GM12878 (cell line): ENCODE results near the gene FAM229A. TPM values are rescaled to one million over a fixed set of nuclear protein-coding genes. Genes with fewer than 3 reads are reported as not detected.

Source experiments
- ATAC-seq: fragments of 200-7000 bp; cut with Tn5 transposase; 3 replicates; pipeline ENCODE4 v1.9.1; 2020; ENCODE audit warnings: mild to moderate bottlenecking, moderate library complexity
- BruUV-seq: library from RNA; stranded (reverse); fragments of 400-500 nt; replicated peaks from 2 replicates; lab custom pipeline; 2021; lab: Mats Ljungman, UMichigan
- CTCF ChIA-PET: fragments of 300-600 bp; sonication (Branson Sonifier 250); formaldehyde crosslinking; extraction: SDS; loops from one replicate; lab custom pipeline; 2021; ENCODE audit warnings: inconsistent platforms; lab: Yijun Ruan, JAX
- POLR2A ChIA-PET: fragments of 350-600 bp; formaldehyde crosslinking; extraction: SDS; loops from one replicate; lab custom pipeline; 2021; ENCODE audit warnings: inconsistent platforms; lab: Charles Lee
- RAD21 ChIA-PET: fragments of 300-600 bp; sonication (Branson Sonifier 250); formaldehyde crosslinking; loops from one replicate; lab custom pipeline; 2023; ENCODE audit warnings: antibody characterized with exemption; ENCODE audit not compliant: unreplicated experiment; lab: Charles Lee
- SMC1A ChIA-PET: fragments of 300-600 bp; sonication (Branson Sonifier 250); formaldehyde crosslinking; loops from one replicate; lab custom pipeline; 2023; ENCODE audit not compliant: unreplicated experiment, uncharacterized antibody; lab: Charles Lee
- DNase-seq: peaks from one replicate; pipeline ENCODE4 v3.0.0-alpha.2; 2011; ENCODE audit warnings: low read depth, low spot score
- FAIRE-seq: peaks from 3 replicates; lab custom pipeline; 2011; peaks lifted over from hg19 to GRCh38; lab: Jason Lieb, UNC
- H2AFZ ChIP-seq: 2 replicates; pipeline ENCODE4 v1.6.0; 2011; ENCODE audit warnings: low read depth, low read length, control low read depth; ENCODE audit not compliant: control insufficient read depth
- H3K27ac ChIP-seq: 2 replicates; pipeline ENCODE4 v1.5.1; 2011; ENCODE audit warnings: control low read depth; ENCODE audit not compliant: control insufficient read depth, insufficient read depth
- H3K27me3 ChIP-seq, 2 experiments: replicated peaks in 1 of 2; 2 replicates each; pipeline versions ENCODE4 v1.6.0 to v1.6.1; 2011; ENCODE audit warnings: low read length in 1 of 2; ENCODE audit not compliant: control insufficient read depth in 2 of 2, insufficient read depth in 2 of 2
- H3K36me3 ChIP-seq, 2 experiments: 2 replicates each; pipeline ENCODE4 v1.5.1; 2011; ENCODE audit warnings: low read length in 1 of 2; ENCODE audit not compliant: control insufficient read depth in 2 of 2, insufficient read depth in 2 of 2
- H3K4me1 ChIP-seq: 2 replicates; pipeline ENCODE4 v1.6.1; 2011; ENCODE audit warnings: mild to moderate bottlenecking, low read length, moderate library complexity, mixed read lengths; ENCODE audit not compliant: control insufficient read depth, insufficient read depth
- H3K4me2 ChIP-seq: 2 replicates; pipeline ENCODE4 v1.6.0; 2011; ENCODE audit warnings: control low read depth; ENCODE audit not compliant: control insufficient read depth, insufficient read depth
- H3K4me3 ChIP-seq: fragments of 200-600 bp; sonication (generic); 2 replicates; pipeline ENCODE4 v1.5.1; 2016
- H3K79me2 ChIP-seq: 2 replicates; pipeline ENCODE4 v1.6.0; 2011; ENCODE audit warnings: low read length; ENCODE audit not compliant: control insufficient read depth, insufficient read depth
- H3K9ac ChIP-seq: 2 replicates; pipeline ENCODE4 v1.8.0; 2011; ENCODE audit warnings: low read length, control low read depth, mixed read lengths; ENCODE audit not compliant: control insufficient read depth, insufficient read depth
- H3K9me3 ChIP-seq: replicated peaks from 3 replicates; pipeline ENCODE4 v1.5.1; 2011; ENCODE audit warnings: mild to moderate bottlenecking, low read length; ENCODE audit not compliant: control insufficient read depth, insufficient read depth
- H4K20me1 ChIP-seq: 2 replicates; pipeline ENCODE4 v1.6.0; 2011; ENCODE audit not compliant: control insufficient read depth, insufficient read depth
- BCL11A ChIP-seq: IDR thresholded peaks from 2 replicates; pipeline ENCODE4 v1.6.1; 2011; ENCODE audit warnings: low read depth, low read length
- CEBPB ChIP-seq, 2 experiments: fragments of 150-350 bp in 1 of 2; IDR thresholded peaks; 2 replicates each; pipeline ENCODE4 v1.6.1; 2012 to 2014; ENCODE audit warnings: low read depth in 2 of 2, low read length in 2 of 2, borderline replicate concordance in 1 of 2, inconsistent platforms in 1 of 2
- NR2C2 ChIP-seq: IDR thresholded peaks from 2 replicates; pipeline ENCODE4 v1.6.1; 2011; ENCODE audit warnings: borderline replicate concordance, low read depth; ENCODE audit not compliant: control insufficient read depth, insufficient read length
- POU2F2 ChIP-seq: IDR thresholded peaks from 3 replicates; pipeline ENCODE4 v1.6.1; 2011; ENCODE audit warnings: low read depth, mild to moderate bottlenecking, low read length, borderline replicate concordance
- SPI1 ChIP-seq: IDR thresholded peaks from 2 replicates; pipeline ENCODE4 v1.6.1; 2011; ENCODE audit warnings: low read depth, mild to moderate bottlenecking, low read length, moderate library complexity, borderline replicate concordance; ENCODE audit not compliant: insufficient read depth
- YBX1 ChIP-seq: fragments of 450-650 bp; IDR thresholded peaks from 2 replicates; pipeline ENCODE4 v1.6.1; 2016; ENCODE audit warnings: antibody characterized with exemption
- WGBS: methylation state at CpG from one replicate; pipeline ENCODE4 v1.1.6; 2016; ENCODE audit warnings: low lambda C conversion rate; ENCODE audit not compliant: insufficient replicate concordance, insufficient coverage; ENCODE audit errors: missing lambda C conversion rate; 5-methylcytosine and 5-hydroxymethylcytosine counted together
- in situ Hi-C: fragments of 300-500 bp; cut with MboI; formaldehyde crosslinking; loops from 9 replicates; pipeline ENCODE4 v1.14.3; 2018; ENCODE audit warnings: mixed read lengths
- intact Hi-C: fragments of 100-400 bp; cut with micrococcal nuclease; formaldehyde crosslinking; loops from one replicate; pipeline ENCODE4 v1.14.2; 2022; ENCODE audit not compliant: unreplicated experiment
- polyA plus RNA-seq, 11 experiments: library from polyadenylated mRNA; depleted of rRNA in 4 of 11; unstranded in 6 of 11; stranded (reverse) in 5 of 11; fragments of >200 nt; fragmentation: Nextera tagmentation in 4 of 11; fragmentation: Illumina TruSeq in 1 of 11; extraction: Ambion mirVana in 4 of 11; extraction: Trizol in 1 of 11; gene quantifications; 1 replicate in 1 of 11; 2 replicates in 10 of 11; pipeline versions ENCODE4 v1.2.1 to v1.2.3, GENCODE V29; 2011 to 2016; ENCODE audit warnings: inconsistent platforms in 2 of 11, missing spikeins in 2 of 11, low read depth in 1 of 11
- total RNA-seq, 4 experiments: library from RNA; depleted of rRNA in 3 of 4; stranded (reverse); fragments of >200 nt in 3 of 4; fragmentation: Illumina TruSeq in 1 of 4; extraction: Trizol in 1 of 4; gene quantifications; 2 replicates each; pipeline versions ENCODE4 v1.2.1 to v1.2.3, GENCODE V29; 2013 to 2021
- TF ChIP-seq, protein P1 (sequence below): IDR thresholded peaks from 2 replicates; pipeline ENCODE4 v1.6.1; 2011; ENCODE audit warnings: low read depth, low read length, improper control_type of control experiment, borderline replicate concordance
- TF ChIP-seq, protein P2 (sequence below): fragments of 450-650 bp; IDR thresholded peaks from 2 replicates; pipeline ENCODE4 v1.6.1; 2017; ENCODE audit warnings: borderline replicate concordance

The FAM229A gene
- total and polyA plus RNA-seq, 10 of the 15 experiments (the other 5 are each of a cell fraction or from before 2014, with no cell fraction given) = 0.02 to 5.3 (median 1.4) TPM; not detected in 1

DNA sequence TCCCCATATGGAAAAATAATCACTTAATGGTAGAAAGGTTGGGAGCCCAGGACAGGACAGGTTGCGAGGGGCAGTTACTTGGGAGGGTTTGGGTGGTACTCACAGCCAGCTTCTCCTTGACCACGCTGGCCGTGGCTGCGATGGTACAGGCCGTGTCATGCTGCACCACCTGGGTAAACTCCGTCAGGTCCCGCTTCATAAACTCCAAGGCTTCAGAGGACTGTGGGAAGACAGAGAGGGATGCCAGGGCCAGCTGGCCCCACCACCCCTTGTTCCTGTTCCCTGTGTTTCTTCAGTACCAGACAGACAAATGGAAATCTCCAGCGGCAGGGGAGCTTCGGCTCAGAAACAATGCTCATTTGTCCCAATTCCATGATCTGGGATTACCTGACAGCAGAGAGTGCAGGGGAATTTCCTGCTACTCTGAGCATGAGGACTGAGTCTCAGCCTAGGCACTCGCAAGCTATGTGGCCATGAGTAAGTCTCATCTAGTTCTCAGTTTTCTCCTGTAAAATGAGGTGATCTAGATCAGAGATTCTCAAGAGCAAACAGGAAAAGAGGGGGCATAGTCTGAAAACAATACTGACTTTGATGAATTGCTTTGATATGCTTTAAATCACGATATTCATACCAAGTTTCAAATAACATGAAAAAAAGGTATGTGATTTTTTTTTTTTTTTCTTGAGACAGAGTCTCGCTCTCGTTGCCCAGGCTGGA lies 24.5 kb upstream of the FAM229A start (continued):
- no peak for TF ChIP-seq YBX1
- TF ChIP-seq BCL11A = no peak
- no peak for TF ChIP-seq CEBPB (IDR thresholded peaks at IDR 0.05; ENCODE audit: borderline replicate concordance in 1 of 2, low read depth in 2 of 2, low read length in 2 of 2)
- no peak for TF ChIP-seq NR2C2
- no peak for TF ChIP-seq POU2F2
- TF ChIP-seq, protein P1, sequence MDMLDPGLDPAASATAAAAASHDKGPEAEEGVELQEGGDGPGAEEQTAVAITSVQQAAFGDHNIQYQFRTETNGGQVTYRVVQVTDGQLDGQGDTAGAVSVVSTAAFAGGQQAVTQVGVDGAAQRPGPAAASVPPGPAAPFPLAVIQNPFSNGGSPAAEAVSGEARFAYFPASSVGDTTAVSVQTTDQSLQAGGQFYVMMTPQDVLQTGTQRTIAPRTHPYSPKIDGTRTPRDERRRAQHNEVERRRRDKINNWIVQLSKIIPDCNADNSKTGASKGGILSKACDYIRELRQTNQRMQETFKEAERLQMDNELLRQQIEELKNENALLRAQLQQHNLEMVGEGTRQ = no peak
- TF ChIP-seq, all 136 proteins: peak for 0

DNA sequence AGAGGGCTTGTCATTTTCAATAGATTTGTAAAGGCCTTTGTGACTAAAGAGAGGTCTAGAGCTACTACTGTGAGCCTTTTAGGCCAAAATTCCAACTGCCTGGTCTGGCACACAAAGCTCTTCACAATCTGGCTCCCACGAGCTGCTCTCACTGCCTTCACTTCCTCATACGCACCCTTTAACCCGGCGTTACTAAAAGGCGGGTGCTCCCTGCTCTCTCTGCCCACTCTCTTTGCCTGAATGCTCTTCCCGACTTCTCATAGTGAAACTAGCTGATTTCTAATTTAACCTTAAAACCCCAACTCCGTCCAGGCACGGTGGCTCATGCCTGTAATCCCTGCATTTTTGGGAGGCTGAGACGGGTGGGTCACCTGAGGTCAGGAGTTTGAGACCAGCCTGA lies 17.8 kb upstream of the FAM229A start:
- CTCF ChIA-PET = interaction anchor here (1.2 to 1.5 kb wide), 3 partner anchors 24 to 64 kb away, joined by 3 to 4 read pairs (median 3); no protein-coding TSS in a partner anchor

More for the DNA sequence above, 17.8 kb upstream of the FAM229A start:
- Histone ChIP-seq H3K9me3 (no peaks in the 10 kb centered on the region), H3K4me2 (no peak overlapping the region), H2AFZ (no peak overlapping the region), H3K27me3 (no peaks in the 10 kb centered on the region), H3K79me2 (no peaks in the 10 kb centered on the region), H3K36me3 (peaks cover 16 to 20% of the 10 kb centered on the region in 2 experiments), H3K4me1 (no peaks in the 10 kb centered on the region; the same call in 1 of the 2 replicates), H3K9ac (no peak overlapping the region), H3K27ac (no peak overlapping the region), H3K4me3 (no peak overlapping the region), H4K20me1 (no peaks in the 10 kb centered on the region)
- DNase-seq (no peak), FAIRE-seq (no peak), ATAC-seq (0 out of 3 replicates have a peak, but pooled peaks have one; percentile 27)
- SMC1A ChIA-PET = interaction anchor here (1.3 kb wide), 1 partner anchor 164 kb away, joined by 4 read pairs; no protein-coding TSS in a partner anchor
- POLR2A ChIA-PET = no interaction called here
- RAD21 ChIA-PET = interaction anchor here (0.6 to 1.2 kb wide), 2 partner anchors 14 to 251 kb away, joined by 3 read pairs; partner anchors contain the start of gene BSDC1
- no TSS peak for BruUV-seq
- intact Hi-C loops (no loop called here), in situ Hi-C loops (no loop called here)
- TF ChIP-seq, protein P2, sequence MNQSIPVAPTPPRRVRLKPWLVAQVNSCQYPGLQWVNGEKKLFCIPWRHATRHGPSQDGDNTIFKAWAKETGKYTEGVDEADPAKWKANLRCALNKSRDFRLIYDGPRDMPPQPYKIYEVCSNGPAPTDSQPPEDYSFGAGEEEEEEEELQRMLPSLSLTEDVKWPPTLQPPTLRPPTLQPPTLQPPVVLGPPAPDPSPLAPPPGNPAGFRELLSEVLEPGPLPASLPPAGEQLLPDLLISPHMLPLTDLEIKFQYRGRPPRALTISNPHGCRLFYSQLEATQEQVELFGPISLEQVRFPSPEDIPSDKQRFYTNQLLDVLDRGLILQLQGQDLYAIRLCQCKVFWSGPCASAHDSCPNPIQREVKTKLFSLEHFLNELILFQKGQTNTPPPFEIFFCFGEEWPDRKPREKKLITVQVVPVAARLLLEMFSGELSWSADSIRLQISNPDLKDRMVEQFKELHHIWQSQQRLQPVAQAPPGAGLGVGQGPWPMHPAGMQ = no peak
- TF ChIP-seq SPI1 = peak; percentile 35; the same call in 1 of the 2 replicates
- WGBS = 25% methylated on average over 9 of the region's 9 CpGs
